GM23338 (cell line): ENCODE measurements around the gene NDEL1. TPM values are rescaled to one million over a fixed set of nuclear protein-coding genes. Genes with fewer than 3 reads are reported as not detected.

Experiments
- ATAC-seq: fragments of 200-7000 bp; cut with Tn5 transposase; 3 replicates; pipeline ENCODE4 v1.9.1; 2020
- DNase-seq: peaks from one replicate; pipeline ENCODE4 v3.0.0-alpha.2; 2015; ENCODE audit warnings: low spot score
- H2AFZ ChIP-seq: fragments of 200-600 bp; sonication (generic); 2 replicates; pipeline ENCODE4 v1.8.0; 2016; ENCODE audit warnings: antibody characterized with exemption, mild to moderate bottlenecking, moderate library complexity
- H3F3A ChIP-seq: fragments of 200-600 bp; sonication (generic); replicated peaks from 2 replicates; pipeline ENCODE4 v1.8.0; 2017; ENCODE audit warnings: antibody characterized with exemption, mixed run types, low read depth
- H3K27ac ChIP-seq: fragments of 200-600 bp; sonication (generic); 2 replicates; pipeline ENCODE4 v1.6.1; 2016; ENCODE audit warnings: low read depth
- H3K27me3 ChIP-seq: fragments of 200-600 bp; sonication (generic); 2 replicates; pipeline ENCODE4 v1.8.0; 2016; ENCODE audit warnings: mild to moderate bottlenecking, mixed run types, moderate library complexity; ENCODE audit not compliant: insufficient read depth
- H3K36me3 ChIP-seq: fragments of 200-600 bp; sonication (generic); 2 replicates; pipeline ENCODE4 v1.8.0; 2016; ENCODE audit warnings: mild to moderate bottlenecking; ENCODE audit not compliant: insufficient read depth
- H3K4me1 ChIP-seq: fragments of 200-600 bp; sonication (generic); 2 replicates; pipeline ENCODE4 v1.8.0; 2016; ENCODE audit warnings: mild to moderate bottlenecking, moderate library complexity; ENCODE audit not compliant: insufficient read depth
- H3K4me2 ChIP-seq: fragments of 200-600 bp; sonication (generic); 2 replicates; pipeline ENCODE4 v1.7.1; 2017; ENCODE audit warnings: mixed run types
- H3K4me3 ChIP-seq: fragments of 200-600 bp; sonication (generic); 2 replicates; pipeline ENCODE4 v1.6.1; 2016; ENCODE audit warnings: mixed run types
- H3K79me2 ChIP-seq: fragments of 200-600 bp; sonication (generic); replicated peaks from 2 replicates; pipeline ENCODE4 v1.8.0; 2017; ENCODE audit warnings: mild to moderate bottlenecking; ENCODE audit not compliant: insufficient read depth
- H3K9me2 ChIP-seq: fragments of 200-600 bp; sonication (generic); 2 replicates; pipeline ENCODE4 v1.8.0; 2017; ENCODE audit not compliant: insufficient read depth
- H4K20me1 ChIP-seq: fragments of 200-600 bp; sonication (generic); replicated peaks from 2 replicates; pipeline ENCODE4 v1.8.0; 2017; ENCODE audit warnings: mild to moderate bottlenecking; ENCODE audit not compliant: insufficient read depth
- H3K27ac Mint-ChIP-seq: 2 replicates; pipeline ENCODE4 v1.8.0; 2020; ENCODE audit warnings: inconsistent platforms, mild to moderate bottlenecking, moderate library complexity, mixed read lengths
- H3K27me3 Mint-ChIP-seq: 3 replicates; pipeline ENCODE4 v1.8.0; 2022; ENCODE audit warnings: low read depth, mild to moderate bottlenecking, moderate library complexity, mixed read lengths, inconsistent platforms; ENCODE audit not compliant: insufficient read depth, poor library complexity
- H3K36me3 Mint-ChIP-seq: 3 replicates; pipeline ENCODE4 v1.8.0; 2021; ENCODE audit warnings: low read depth, mild to moderate bottlenecking, inconsistent platforms, moderate library complexity, mixed read lengths
- H3K4me1 Mint-ChIP-seq: 3 replicates; pipeline ENCODE4 v1.8.0; 2020; ENCODE audit warnings: mild to moderate bottlenecking, inconsistent platforms, mixed read lengths
- H3K4me3 Mint-ChIP-seq: 3 replicates; pipeline ENCODE4 v1.8.0; 2021; ENCODE audit warnings: moderate library complexity, mild to moderate bottlenecking, inconsistent platforms, mixed read lengths
- H3K9me3 Mint-ChIP-seq: 3 replicates; pipeline ENCODE4 v1.8.0; 2020; ENCODE audit warnings: moderate library complexity, mild to moderate bottlenecking, inconsistent platforms, mixed read lengths
- CREB1 ChIP-seq: fragments of 250-450 bp; sonication (Bioruptor Pico); IDR thresholded peaks from 2 replicates; pipeline ENCODE4 v1.5.0; 2020; ENCODE audit warnings: low read depth, mild to moderate bottlenecking, moderate library complexity
- CTCF ChIP-seq, 2 experiments: fragments of 200-600 bp in 1 of 2; sonication (generic) in 1 of 2; conservative IDR thresholded peaks; 2 replicates each; pipeline versions ENCODE4 v1.5.1 to v1.6.1; 2016 to 2017; ENCODE audit warnings: antibody characterized with exemption in 2 of 2, low read depth in 2 of 2, mild to moderate bottlenecking in 2 of 2, moderate library complexity in 1 of 2
- ETS1 ChIP-seq: IDR thresholded peaks from 2 replicates; pipeline ENCODE4 v1.6.1; 2016; ENCODE audit warnings: antibody characterized with exemption
- EZH2 ChIP-seq: fragments of 200-600 bp; sonication (generic); IDR thresholded peaks from one replicate; pipeline ENCODE4 v1.8.0; 2017; ENCODE audit warnings: antibody characterized with exemption, mild to moderate bottlenecking, low read depth; ENCODE audit not compliant: unreplicated experiment
- EZH2phosphoT487 ChIP-seq: fragments of 200-600 bp; sonication (generic); IDR thresholded peaks from one replicate; pipeline ENCODE4 v1.8.1; 2018; ENCODE audit warnings: antibody characterized with exemption; ENCODE audit not compliant: unreplicated experiment
- NANOG ChIP-seq: IDR thresholded peaks from 2 replicates; pipeline ENCODE4 v1.6.1; 2016; ENCODE audit warnings: antibody characterized with exemption, borderline replicate concordance
- POLR2AphosphoS5 ChIP-seq: IDR thresholded peaks from 2 replicates; pipeline ENCODE4 v1.6.1; 2016; ENCODE audit warnings: antibody characterized with exemption, low read depth
- REST ChIP-seq: IDR thresholded peaks from one replicate; pipeline ENCODE4 v1.6.1; 2018; ENCODE audit warnings: antibody characterized with exemption; ENCODE audit not compliant: unreplicated experiment
- STAT1 ChIP-seq: IDR thresholded peaks from one replicate; pipeline ENCODE4 v1.6.1; 2016; ENCODE audit warnings: antibody characterized with exemption; ENCODE audit not compliant: unreplicated experiment
- ZNF114 ChIP-seq: fragments of 250-450 bp; sonication (Bioruptor Pico); IDR thresholded peaks from 2 replicates; pipeline ENCODE4 v1.5.0; 2020; ENCODE audit warnings: mild to moderate bottlenecking, moderate library complexity
- ZNF331 ChIP-seq: fragments of 250-450 bp; sonication (Bioruptor Pico); IDR thresholded peaks from 2 replicates; pipeline ENCODE4 v1.5.0; 2020; ENCODE audit warnings: low read depth, mild to moderate bottlenecking, moderate library complexity
- polyA plus RNA-seq: library from polyadenylated mRNA; unstranded; fragments of >200 nt; fragmentation: Nextera tagmentation; extraction: Ambion mirVana; gene quantifications from 2 replicates; pipeline ENCODE4 v1.2.1, GENCODE V29; 2016
- total RNA-seq: library from RNA; depleted of rRNA; stranded (reverse); fragments of >200 nt; shearing (Covaris generic); gene quantifications from 2 replicates; pipeline ENCODE4 v1.2.3, GENCODE V29; 2014

The NDEL1 gene
- total and polyA plus RNA-seq, 2 experiments from 2014 or later = 21.2 to 26.0 TPM

GRCh38 chr17:8480011-8480976, 44.6 kb downstream of the NDEL1 start (continued):
- TF ChIP-seq REST (no peak), ETS1 (no peak), CTCF (conservative IDR thresholded peaks at IDR 0.05; ENCODE audit: low read depth in 2 of 2) (no peak), CREB1 (no peak)

- no peaks in the 10 kb centered on the region for H3K4me1 ChIP-seq
- no peaks in the 10 kb centered on the region for H3K4me1 Mint-ChIP-seq
- H3K4me3 ChIP-seq = no peak overlapping the region
- no peak for DNase-seq
- H3F3A ChIP-seq = peaks cover 10% of the 10 kb centered on the region; the same call in 1 of the 2 replicates
- H3K27ac Mint-ChIP-seq = no peak overlapping the region
- H3K27me3 ChIP-seq = no peaks in the 10 kb centered on the region
- H3K4me2 ChIP-seq = no peak overlapping the region
- no peaks in the 10 kb centered on the region for H3K9me2 ChIP-seq
- H3K9me3 Mint-ChIP-seq = no peaks in the 10 kb centered on the region
- H3K27me3 Mint-ChIP-seq = peaks cover 8% of the 10 kb centered on the region
- no peak overlapping the region for H3K27ac ChIP-seq
- no peak overlapping the region for H2AFZ ChIP-seq
- H3K36me3 ChIP-seq = peaks cover 70% of the 10 kb centered on the region
- no peak for ATAC-seq
- H3K79me2 ChIP-seq = no peaks in the 10 kb centered on the region
- H3K4me3 Mint-ChIP-seq = no peak overlapping the region
- H4K20me1 ChIP-seq = peaks cover 21% of the 10 kb centered on the region
- peaks cover 97% of the 10 kb centered on the region for H3K36me3 Mint-ChIP-seq
- no peak for TF ChIP-seq NANOG
- no peak for TF ChIP-seq CREB1
- TF ChIP-seq CTCF (conservative IDR thresholded peaks at IDR 0.05; ENCODE audit: low read depth in 2 of 2) = no peak
- TF ChIP-seq ETS1 = no peak
- TF ChIP-seq EZH2 = no peak
- TF ChIP-seq EZH2phosphoT487 = no peak
- no peak for TF ChIP-seq STAT1
- no peak for TF ChIP-seq ZNF331
- TF ChIP-seq ZNF114 (CRISPR knock-in tag) = no peak
- no peak for TF ChIP-seq POLR2AphosphoS5
Measured at GRCh38 chr17:8481089-8481488, 45.4 kb downstream of the NDEL1 start.
